Posterior vena cava (tissue), 2 donors: Measurements from ENCODE around the gene GALNT15. TPM values are rescaled to one million over a fixed set of nuclear protein-coding genes. Genes with fewer than 3 reads are reported as not detected.

Source experiments
- DNase-seq: peaks from one replicate; pipeline ENCODE4 v3.0.0-alpha.2; 2020; ENCODE audit warnings: low spot score
- intact Hi-C, 2 donors: fragments of 100-400 bp; cut with DNase I; formaldehyde crosslinking; loops; one replicate each; pipeline versions ENCODE4 v1.14.1 to v1.14.2; 2022 to 2023
- total RNA-seq, 2 donors: library from RNA; stranded (reverse); fragmentation: NEBNext Ultra II Directional; extraction: Animal tissue kit (Norgen Biotek cat#: 25700); gene quantifications; one replicate each; pipeline ENCODE4 v1.2.1, GENCODE V29; 2021
- donor health status: DM: yes; HTN: yes; CAD: no.
- donor health status: DM: yes; HTN: yes; CAD: no.

The GALNT15 gene
- total RNA-seq, 2 donors from 2014 or later, result 62.2 to 130 TPM

DNA sequence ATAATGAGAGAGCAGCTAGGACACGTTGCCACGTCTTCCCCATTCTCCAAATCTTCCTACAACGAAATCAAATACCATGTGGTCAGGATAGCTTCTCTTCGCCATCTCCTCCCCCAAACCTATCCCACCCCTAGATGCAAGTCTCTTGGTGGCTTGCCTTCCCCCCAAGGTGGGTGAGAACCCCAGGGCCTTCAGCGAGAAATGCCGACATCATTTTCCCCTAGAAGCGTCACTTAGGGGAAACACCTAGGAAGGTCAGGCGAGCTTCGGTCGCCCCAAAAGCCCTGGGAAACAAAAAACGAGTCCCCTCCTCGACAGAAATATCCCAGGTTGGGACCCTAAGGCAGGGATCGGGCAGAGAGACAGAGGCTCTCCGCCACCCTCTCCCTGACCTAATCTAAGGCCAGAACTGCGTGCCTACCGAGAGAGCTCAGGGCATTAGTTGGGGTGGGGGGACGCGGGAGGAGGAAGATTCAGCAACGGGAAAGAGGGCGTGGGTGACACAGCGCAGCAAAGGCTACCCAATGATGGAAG lies 89.8 kb downstream of the GALNT15 start:
- intact Hi-C loops, result no loop called here

DNA sequence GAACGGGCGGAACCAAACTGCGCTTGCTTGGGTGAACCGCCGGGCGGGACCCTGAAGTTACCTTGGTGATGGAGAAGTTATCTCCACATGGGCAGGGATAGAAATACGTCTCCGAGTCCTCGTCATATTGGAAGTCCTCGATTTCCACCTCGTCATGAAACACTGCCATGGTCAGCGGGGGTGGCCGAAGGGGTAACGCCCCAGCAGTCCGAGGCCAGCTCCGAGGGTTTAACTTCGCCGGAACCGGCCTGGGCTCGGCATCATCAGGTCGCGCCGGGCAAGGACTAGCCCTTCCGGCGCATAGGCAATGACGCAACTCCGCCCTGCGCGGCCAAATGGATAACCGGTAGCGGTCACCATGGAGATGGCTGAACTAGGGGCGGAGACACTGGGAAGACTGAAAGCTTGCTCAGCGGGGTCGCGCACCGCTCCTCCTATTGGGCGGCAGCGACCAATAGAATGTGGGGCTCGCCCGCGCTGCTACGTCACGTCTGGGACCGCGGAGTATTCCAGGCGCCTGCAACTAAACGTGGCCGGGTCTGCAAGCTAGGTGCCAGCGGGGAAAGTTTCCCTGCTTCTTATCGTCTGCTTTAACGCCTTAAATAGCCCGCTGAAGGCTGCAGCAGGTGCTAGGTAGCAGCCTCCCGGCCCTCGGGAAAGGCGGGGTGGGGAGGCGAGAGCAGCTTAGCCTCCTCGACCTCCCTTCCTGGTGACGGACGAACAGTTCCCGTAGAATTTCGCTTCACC lies 90.4 kb downstream of the GALNT15 start, which contains the start of the genes DPH3 and OXNAD1:
TSS of gene DPH3 (minus strand) at position 236 of the 747 bp plus-strand sequence. CDS start at position 169, 67 bp downstream.
TSS of gene OXNAD1 (plus strand) at position 505 of the 747 bp plus-strand sequence. CDS start 5,741 bp downstream, outside the sequence.
- intact Hi-C loops, result no loop called here
- DNase-seq, result peak; percentile 100

More for the DNA sequence above, 89.8 kb downstream of the GALNT15 start:
- no peak for DNase-seq

DNA sequence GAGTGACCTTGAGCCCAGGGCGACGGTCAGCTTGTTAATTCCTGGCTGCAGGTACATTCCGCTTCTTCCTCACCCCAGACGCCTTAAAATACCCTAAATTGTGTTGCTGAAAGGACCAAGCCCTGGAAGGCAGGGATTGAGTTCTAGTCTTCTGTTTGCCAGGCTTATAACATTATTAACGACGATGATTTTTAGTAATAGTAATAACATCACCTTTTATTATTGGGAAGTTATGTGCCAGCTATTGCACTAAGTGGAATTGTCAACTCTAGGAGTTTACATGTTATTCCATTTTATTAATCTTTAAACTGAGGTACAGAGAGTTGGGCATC lies 90.9 kb downstream of the GALNT15 start:
- no peak for DNase-seq
- intact Hi-C loops, result no loop called here

DNA sequence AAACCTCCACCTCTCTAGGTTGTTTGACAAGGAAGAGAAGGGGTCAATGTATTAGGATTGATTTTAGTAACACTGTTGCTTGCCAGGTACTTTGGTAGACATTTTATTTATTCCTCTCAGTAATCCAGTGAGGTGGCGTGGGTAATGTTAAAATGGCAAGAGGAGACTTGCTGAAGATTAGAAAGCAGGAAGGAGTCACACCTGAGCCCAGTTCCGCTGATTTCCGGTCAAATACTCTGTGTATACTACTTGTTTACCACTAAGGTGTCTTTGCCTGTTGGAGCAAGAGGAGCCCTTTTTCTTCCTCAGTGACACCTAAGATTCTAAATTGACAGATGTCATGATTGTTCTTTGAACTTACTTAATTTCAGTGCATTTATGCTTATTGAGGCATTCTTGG lies 92.2 kb downstream of the GALNT15 start:
- no peak for DNase-seq
- intact Hi-C loops, result no loop called here

DNA sequence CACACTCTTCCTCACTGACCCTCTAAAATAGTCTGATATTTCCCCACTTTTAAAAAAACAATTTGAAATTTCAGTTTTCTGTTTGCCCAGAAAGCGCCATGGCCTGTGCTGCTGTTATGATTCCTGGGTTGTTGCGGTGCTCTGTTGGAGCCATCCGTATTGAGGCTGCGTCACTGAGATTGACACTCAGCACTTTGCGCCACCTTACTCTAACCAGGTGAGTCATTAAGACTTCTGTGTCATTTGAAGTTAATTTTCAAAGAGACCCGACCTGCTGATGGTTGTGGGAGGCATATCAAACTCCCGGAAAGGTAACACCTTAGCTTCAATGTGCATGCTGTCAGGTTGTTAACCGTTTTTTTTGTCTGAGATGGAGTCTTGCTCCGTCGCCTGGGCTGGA lies 96.4 kb downstream of the GALNT15 start:
- no peak for DNase-seq
- intact Hi-C loops, result loop anchor here in 1 of 2 donors (5.0 kb wide), 1 partner anchor 939 kb away; the partner anchor contains the start of gene SH3BP5

DNA sequence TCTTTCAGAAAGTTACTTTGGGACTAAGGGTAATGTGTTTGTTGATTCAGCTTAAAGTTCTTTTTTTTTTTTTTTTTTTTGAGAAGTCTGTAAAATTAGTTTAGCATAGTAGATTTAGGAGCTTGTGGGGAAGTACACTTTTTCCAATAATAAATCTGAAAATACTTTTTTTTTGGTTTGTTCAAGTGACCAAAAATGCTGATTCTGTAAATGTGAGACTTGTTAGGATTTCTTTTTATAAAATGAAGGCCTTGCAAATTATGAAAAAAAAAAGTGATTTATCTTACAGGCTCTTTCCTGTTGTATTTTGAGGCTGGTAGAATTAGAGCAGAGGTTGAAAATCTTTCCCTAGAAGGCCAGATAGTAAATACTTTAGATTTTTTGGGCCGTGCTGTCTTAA lies 98.1 kb downstream of the GALNT15 start:
- intact Hi-C loops, result loop anchor here in 1 of 2 donors (5.0 kb wide), 1 partner anchor 940 kb away; the partner anchor contains the start of gene SH3BP5
- no peak for DNase-seq

DNA sequence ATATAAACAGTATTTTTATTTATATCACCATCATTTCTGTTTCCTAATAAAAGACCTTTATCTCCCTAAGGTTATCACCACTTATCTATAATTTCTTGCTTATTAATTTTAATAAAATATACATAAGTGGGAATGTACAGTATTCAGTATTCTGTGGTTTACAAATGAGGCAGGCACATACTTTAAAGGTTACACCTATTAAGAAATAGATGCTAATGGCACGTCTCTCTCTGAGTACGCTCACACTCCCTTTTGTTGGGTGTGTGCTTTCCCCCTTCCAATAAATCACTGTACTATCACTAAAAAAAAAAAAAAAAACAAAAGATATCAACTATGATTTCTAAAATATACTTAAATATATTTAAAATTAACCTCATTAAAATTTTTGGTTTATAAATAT lies 99.4 kb downstream of the GALNT15 start:
- DNase-seq, result no peak

DNA sequence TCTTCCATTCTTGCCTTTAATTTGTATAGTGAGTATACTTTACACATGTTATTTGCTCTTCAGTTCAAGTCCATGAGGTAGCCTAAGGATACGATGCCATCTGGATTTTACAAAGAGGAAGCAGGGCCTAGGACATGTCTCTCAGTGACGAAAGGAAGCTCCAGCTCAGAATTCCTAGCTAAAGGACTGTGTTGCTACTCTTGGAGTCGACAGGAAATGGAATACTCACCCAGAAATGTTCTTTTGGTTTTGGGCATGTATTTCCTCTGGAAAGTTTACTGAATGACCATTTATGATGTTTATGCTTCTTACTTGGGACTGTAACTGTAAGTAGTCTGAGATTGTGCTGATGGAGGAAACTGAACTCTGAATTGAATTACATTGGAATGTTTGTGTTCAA lies 103.0 kb downstream of the GALNT15 start:
- DNase-seq, result no peak
- intact Hi-C loops, result no loop called here

More for the DNA sequence above, 99.4 kb downstream of the GALNT15 start:
- intact Hi-C loops, result loop anchor here in 1 of 2 donors (5.0 kb wide), 1 partner anchor 942 kb away; the partner anchor contains the start of gene SH3BP5

DNA sequence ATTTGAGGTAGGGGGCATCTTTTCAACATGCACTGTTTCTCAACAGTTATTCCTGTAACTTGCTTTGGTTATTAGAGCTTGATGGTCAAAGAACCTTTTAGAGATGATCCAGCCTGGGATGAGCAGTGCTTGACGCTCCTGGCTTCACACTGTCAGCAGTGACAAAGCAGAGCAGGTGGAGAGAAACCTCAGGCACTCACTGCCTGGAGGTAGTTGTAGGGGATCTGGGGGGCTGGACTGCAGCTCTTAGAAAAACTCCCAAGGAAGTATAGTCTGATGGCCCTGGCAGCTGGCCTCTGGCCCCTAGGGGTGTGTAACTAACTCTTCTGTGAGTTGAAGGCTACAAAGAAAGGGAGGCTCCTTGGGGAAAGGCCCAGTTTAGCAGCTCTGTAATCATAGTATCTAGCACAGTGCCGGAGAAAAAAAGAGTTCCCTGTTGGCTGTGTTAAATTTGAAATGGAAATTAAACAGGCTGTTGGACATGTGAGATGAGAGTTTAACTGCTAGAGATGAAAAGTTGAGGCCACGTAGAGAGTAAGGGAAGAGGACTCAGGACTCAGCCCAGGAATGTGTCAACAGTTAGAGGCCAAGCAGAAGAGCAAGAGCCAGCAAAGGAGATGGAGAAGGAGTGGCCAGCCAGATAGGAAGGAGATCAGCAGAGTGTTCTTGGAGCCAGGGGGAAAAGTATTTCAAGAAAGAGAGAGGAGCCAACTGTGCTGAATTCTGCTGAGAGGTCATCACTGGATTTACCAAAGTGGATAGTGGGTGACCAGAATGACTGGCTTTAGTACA lies 104.7 kb downstream of the GALNT15 start:
- intact Hi-C loops, result no loop called here
- no peak for DNase-seq

DNA sequence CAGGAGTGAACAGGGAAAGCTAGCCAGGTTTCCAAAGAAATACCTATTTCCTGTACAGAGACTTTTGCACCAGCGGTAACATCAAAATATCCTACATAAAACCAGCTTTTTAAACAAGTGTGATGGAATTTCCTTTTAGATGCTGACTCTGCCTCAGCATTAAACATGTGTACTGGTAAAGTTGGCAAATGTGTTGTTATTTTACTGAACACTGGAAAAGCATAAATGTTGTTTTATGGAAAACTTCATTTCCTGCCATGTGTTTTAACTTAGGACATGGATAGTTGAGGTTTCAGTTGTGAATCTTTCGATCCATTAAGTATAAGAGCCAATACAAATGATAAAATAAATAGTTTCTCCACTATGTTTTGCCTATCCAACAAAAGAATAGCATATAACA lies 106.2 kb downstream of the GALNT15 start:
- DNase-seq, result no peak
- intact Hi-C loops, result loop anchor here (5.0 kb wide), 1 partner anchor 272 kb away; no protein-coding TSS in a partner anchor

Other genes with a start within 250 kb of the GALNT15 start
- gene DPH3, start 90.3 kb downstream of the GALNT15 start, total RNA-seq, result 10 to 100 TPM; 35.4 to 47.1 TPM
- 1 to 10 TPM; 7.5 to 8.6 TPM for gene OXNAD1, start 90.5 kb downstream of the GALNT15 start, total RNA-seq